ENCODE data around the gene ASPHD1.
"Not testable (repeated sequence)": the region's sequence is repeated elsewhere in the genome, so short reads cannot be mapped to it uniquely, and the experiment has no call there.

Gene ASPHD1

DNA sequence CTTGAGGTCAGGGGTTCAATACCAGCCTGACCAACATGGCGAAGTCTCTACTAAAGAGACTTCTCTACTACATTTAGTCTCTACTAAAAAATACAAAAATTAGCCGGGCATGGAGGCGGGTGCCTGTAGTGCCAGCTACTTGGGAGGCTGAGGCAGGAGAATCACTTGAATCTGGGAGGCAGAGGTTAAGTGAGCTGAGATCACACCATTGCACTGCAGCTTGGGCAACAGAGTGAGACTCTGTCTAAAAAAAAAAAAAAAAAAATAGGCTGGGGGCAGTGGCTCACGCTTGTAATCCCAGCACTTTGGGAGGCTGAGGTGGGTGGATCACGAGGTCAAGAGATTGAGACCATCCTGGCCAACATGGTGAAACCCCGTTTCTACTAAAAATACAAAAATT lies 9.6 kb downstream of the ASPHD1 start:
- H3K4ac ChIP-seq (ENCODE audit: low read depth in 1 of 2, low read length in 2 of 2); H3K27me3 ChIP-seq (ENCODE audit: control insufficient read depth in 1 of 2, insufficient read depth in 1 of 2, low read length in 2 of 2); H4K8ac ChIP-seq (ENCODE audit: low read length); H2BK5ac ChIP-seq (ENCODE audit: low read depth, low read length, poor library complexity, severe bottlenecking); H2BK12ac ChIP-seq (ENCODE audit: low read length in 2 of 2); H3K27ac ChIP-seq (ENCODE audit: low read length, poor library complexity, severe bottlenecking); H2AFZ ChIP-seq (ENCODE audit: low read depth, low read length); H3K4me3 ChIP-seq (ENCODE audit: insufficient read depth in 1 of 2, low read depth in 1 of 2, low read length in 2 of 2); H2AK5ac ChIP-seq (ENCODE audit: low read length, severe bottlenecking); DNase-seq; H2BK15ac ChIP-seq (ENCODE audit: low read depth, poor library complexity, severe bottlenecking); H3K9me3 ChIP-seq (ENCODE audit: control insufficient read depth, low read length); H3K9ac ChIP-seq (ENCODE audit: low read length); H3K23ac ChIP-seq (ENCODE audit: low read length in 2 of 2); H3K14ac ChIP-seq (ENCODE audit: low read length in 2 of 2); H3K4me1 ChIP-seq (ENCODE audit: control insufficient read depth, insufficient read depth, low read depth, low read length); H3K4me2 ChIP-seq (ENCODE audit: low read length, poor library complexity, severe bottlenecking); H2BK120ac ChIP-seq (ENCODE audit: low read depth, low read length); H4K91ac ChIP-seq (ENCODE audit: low read length); H3K18ac ChIP-seq (ENCODE audit: low read depth in 1 of 2, low read length in 2 of 2): not testable (repeated sequence)
- H3K79me1 ChIP-seq (replicated peaks; ENCODE audit: low read length, poor library complexity, severe bottlenecking), result peaks cover 13% of the 10 kb centered on the region
- 100% methylated on average over 4 of the region's 6 CpGs for WGBS
- peaks cover 36 to 55% of the 10 kb centered on the region in 2 experiments for H3K36me3 ChIP-seq (ENCODE audit: control insufficient read depth in 1 of 2, insufficient read depth in 2 of 2, low read depth in 1 of 2, low read length in 2 of 2)

DNA sequence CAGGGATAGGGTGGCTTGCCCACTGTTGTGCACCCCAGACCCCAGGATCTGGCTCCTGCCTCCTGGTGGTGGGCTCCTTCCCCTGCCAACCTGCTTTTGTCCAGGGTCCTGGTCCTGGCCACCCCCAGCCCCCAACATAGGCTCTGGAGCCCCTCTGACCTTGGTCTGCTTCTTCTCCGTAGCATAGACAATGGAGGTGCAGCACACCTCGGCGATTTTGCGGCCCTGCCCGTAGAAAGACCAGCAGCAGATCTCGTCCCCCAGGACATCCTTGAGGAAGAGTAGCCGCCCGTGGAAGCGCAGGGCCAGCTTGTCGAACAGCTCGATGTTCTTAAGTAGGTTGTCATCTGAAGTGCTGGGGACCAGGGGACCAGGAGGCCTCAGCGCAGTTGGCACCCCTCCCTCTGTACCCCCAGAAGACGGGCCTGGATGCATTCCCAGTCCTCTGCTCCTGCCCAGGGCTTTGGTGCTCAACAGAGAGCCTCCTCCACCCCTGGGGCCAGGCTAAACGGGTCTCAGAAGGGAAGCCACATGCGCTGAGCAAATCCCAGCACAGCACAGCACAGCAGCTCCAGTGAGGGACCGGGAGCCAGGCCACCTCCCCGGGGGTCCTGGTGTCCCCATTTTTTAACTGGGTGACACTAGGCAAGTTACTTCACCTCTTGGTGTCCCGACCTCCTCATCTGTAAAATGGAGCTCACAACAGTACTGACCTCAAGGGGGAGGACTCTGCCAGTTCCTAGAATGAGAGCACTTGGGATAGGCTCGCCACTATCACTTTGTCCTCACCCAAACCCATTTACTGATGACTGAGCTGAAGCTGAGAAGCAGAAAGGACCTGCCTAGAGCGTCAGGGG lies 10.8 kb downstream of the ASPHD1 start:
- no peak overlapping the region for H4K8ac ChIP-seq (ENCODE audit: low read length)
- no peak overlapping the region for H3K14ac ChIP-seq (ENCODE audit: low read length in 2 of 2)
- H2BK12ac ChIP-seq (ENCODE audit: low read length in 2 of 2), result no peak overlapping the region
- no peak overlapping the region for H2BK120ac ChIP-seq (ENCODE audit: low read depth, low read length)
- no peak overlapping the region for H3K23ac ChIP-seq (ENCODE audit: low read length in 2 of 2)
- H3K18ac ChIP-seq (ENCODE audit: low read depth in 1 of 2, low read length in 2 of 2), result no peak overlapping the region
- no peaks in the 10 kb centered on the region for H3K9me3 ChIP-seq (ENCODE audit: control insufficient read depth, low read length)
- no peak overlapping the region for H2BK15ac ChIP-seq (ENCODE audit: low read depth, poor library complexity, severe bottlenecking)
- no peak for DNase-seq
- H2AFZ ChIP-seq (ENCODE audit: low read depth, low read length), result no peak overlapping the region
- H3K9ac ChIP-seq (ENCODE audit: low read length), result no peak overlapping the region
- no peaks in the 10 kb centered on the region for H3K27me3 ChIP-seq (ENCODE audit: control insufficient read depth in 1 of 2, insufficient read depth in 1 of 2, low read length in 2 of 2)
- peaks cover 12% of the 10 kb centered on the region for H3K79me1 ChIP-seq (replicated peaks; ENCODE audit: low read length, poor library complexity, severe bottlenecking)
- no peak overlapping the region for H4K91ac ChIP-seq (ENCODE audit: low read length)
- no peak overlapping the region for H3K4me3 ChIP-seq (ENCODE audit: insufficient read depth in 1 of 2, low read depth in 1 of 2, low read length in 2 of 2)
- H3K4ac ChIP-seq (ENCODE audit: low read depth in 1 of 2, low read length in 2 of 2), result no peak overlapping the region
- no peak overlapping the region for H2BK5ac ChIP-seq (ENCODE audit: low read depth, low read length, poor library complexity, severe bottlenecking)
- H3K4me2 ChIP-seq (ENCODE audit: low read length, poor library complexity, severe bottlenecking), result no peak overlapping the region
- 91% methylated on average over 20 of the region's 20 CpGs for WGBS
- H2AK5ac ChIP-seq (ENCODE audit: low read length, severe bottlenecking), result no peak overlapping the region
- peaks cover 44 to 47% of the 10 kb centered on the region in 2 experiments for H3K36me3 ChIP-seq (ENCODE audit: control insufficient read depth in 1 of 2, insufficient read depth in 2 of 2, low read depth in 1 of 2, low read length in 2 of 2)
- peaks cover 2% of the 10 kb centered on the region for H3K4me1 ChIP-seq (ENCODE audit: control insufficient read depth, insufficient read depth, low read depth, low read length)
- no peak overlapping the region for H3K27ac ChIP-seq (ENCODE audit: low read length, poor library complexity, severe bottlenecking)

DNA sequence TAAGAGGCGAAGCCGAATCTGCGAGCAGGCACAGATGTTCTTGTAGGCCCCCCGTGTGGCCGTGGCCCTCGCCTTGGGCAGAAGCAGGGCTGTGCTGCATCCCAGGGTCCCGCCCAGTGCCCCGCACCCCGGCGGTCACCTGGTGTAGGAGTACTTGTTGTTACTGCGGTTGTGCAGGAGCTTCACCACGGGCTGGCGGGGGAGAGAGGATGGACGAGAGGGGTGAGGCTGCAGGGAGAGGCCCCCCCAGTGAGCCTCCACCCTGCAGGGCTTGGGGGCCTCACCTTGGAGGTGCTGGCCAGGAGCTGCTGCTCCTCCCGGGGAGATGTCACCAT lies 11.4 kb downstream of the ASPHD1 start:
- no peak overlapping the region for H3K27ac ChIP-seq (ENCODE audit: low read length, poor library complexity, severe bottlenecking)
- H3K4me1 ChIP-seq (ENCODE audit: control insufficient read depth, insufficient read depth, low read depth, low read length), result peaks cover 2% of the 10 kb centered on the region
- H4K91ac ChIP-seq (ENCODE audit: low read length), result no peak overlapping the region
- no peak overlapping the region for H3K4me3 ChIP-seq (ENCODE audit: insufficient read depth in 1 of 2, low read depth in 1 of 2, low read length in 2 of 2)
- no peaks in the 10 kb centered on the region for H3K27me3 ChIP-seq (ENCODE audit: control insufficient read depth in 1 of 2, insufficient read depth in 1 of 2, low read length in 2 of 2)
- 91% methylated on average over 15 of the region's 15 CpGs for WGBS
- peaks cover 43 to 44% of the 10 kb centered on the region in 2 experiments for H3K36me3 ChIP-seq (ENCODE audit: control insufficient read depth in 1 of 2, insufficient read depth in 2 of 2, low read depth in 1 of 2, low read length in 2 of 2)
- no peak for DNase-seq
- no peak overlapping the region for H2BK5ac ChIP-seq (ENCODE audit: low read depth, low read length, poor library complexity, severe bottlenecking)
- H2BK15ac ChIP-seq (ENCODE audit: low read depth, poor library complexity, severe bottlenecking), result no peak overlapping the region
- no peak overlapping the region for H3K14ac ChIP-seq (ENCODE audit: low read length in 2 of 2)
- H3K23ac ChIP-seq (ENCODE audit: low read length in 2 of 2), result no peak overlapping the region
- H2BK120ac ChIP-seq (ENCODE audit: low read depth, low read length), result no peak overlapping the region
- H2AFZ ChIP-seq (ENCODE audit: low read depth, low read length), result no peak overlapping the region
- H4K8ac ChIP-seq (ENCODE audit: low read length), result no peak overlapping the region
- H3K9ac ChIP-seq (ENCODE audit: low read length), result no peak overlapping the region
- no peak overlapping the region for H3K18ac ChIP-seq (ENCODE audit: low read depth in 1 of 2, low read length in 2 of 2)
- H3K79me1 ChIP-seq (replicated peaks; ENCODE audit: low read length, poor library complexity, severe bottlenecking), result peaks cover 10% of the 10 kb centered on the region
- H2BK12ac ChIP-seq (ENCODE audit: low read length in 2 of 2), result no peak overlapping the region
- no peaks in the 10 kb centered on the region for H3K9me3 ChIP-seq (ENCODE audit: control insufficient read depth, low read length)
- no peak overlapping the region for H3K4ac ChIP-seq (ENCODE audit: low read depth in 1 of 2, low read length in 2 of 2)
- H3K4me2 ChIP-seq (ENCODE audit: low read length, poor library complexity, severe bottlenecking), result no peak overlapping the region
- no peak overlapping the region for H2AK5ac ChIP-seq (ENCODE audit: low read length, severe bottlenecking)

DNA sequence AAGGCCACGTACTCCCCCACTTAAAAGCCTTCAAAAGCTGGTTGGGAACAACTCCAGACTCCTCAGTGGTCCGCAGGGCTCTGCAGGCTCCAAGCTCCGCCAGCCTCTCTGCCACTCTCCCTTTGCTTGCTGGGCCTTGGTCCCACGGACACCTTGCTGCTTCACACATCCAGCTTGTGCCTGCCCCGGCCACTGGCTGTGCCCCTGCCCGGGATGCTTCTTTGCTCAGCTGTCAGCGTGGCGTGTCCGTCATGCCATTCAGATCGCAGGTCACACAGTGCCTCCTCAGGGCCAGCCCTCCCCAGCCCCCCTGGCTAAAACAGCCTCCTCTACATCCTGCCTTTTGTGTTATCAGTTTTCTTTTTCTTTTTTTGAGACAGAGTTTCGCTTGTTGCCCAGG lies 11.8 kb downstream of the ASPHD1 start:
- Histone ChIP-seq H3K27me3 (ENCODE audit: control insufficient read depth in 1 of 2, insufficient read depth in 1 of 2, low read length in 2 of 2) (no peaks in the 10 kb centered on the region), H3K4me1 (ENCODE audit: control insufficient read depth, insufficient read depth, low read depth, low read length) (peaks cover 4% of the 10 kb centered on the region), H2AK5ac (ENCODE audit: low read length, severe bottlenecking) (no peak overlapping the region), H4K91ac (ENCODE audit: low read length) (no peak overlapping the region), H2BK120ac (ENCODE audit: low read depth, low read length) (no peak overlapping the region), H3K23ac (ENCODE audit: low read length in 2 of 2) (no peak overlapping the region), H3K79me1 (replicated peaks; ENCODE audit: low read length, poor library complexity, severe bottlenecking) (peaks cover 14% of the 10 kb centered on the region), H2BK12ac (ENCODE audit: low read length in 2 of 2) (no peak overlapping the region), H3K36me3 (ENCODE audit: control insufficient read depth in 1 of 2, insufficient read depth in 2 of 2, low read depth in 1 of 2, low read length in 2 of 2) (peaks cover 43 to 44% of the 10 kb centered on the region in 2 experiments), H3K18ac (ENCODE audit: low read depth in 1 of 2, low read length in 2 of 2) (no peak overlapping the region), H3K14ac (ENCODE audit: low read length in 2 of 2) (no peak overlapping the region), H3K4ac (ENCODE audit: low read depth in 1 of 2, low read length in 2 of 2) (no peak overlapping the region), H3K27ac (ENCODE audit: low read length, poor library complexity, severe bottlenecking) (no peak overlapping the region), H3K4me2 (ENCODE audit: low read length, poor library complexity, severe bottlenecking) (no peak overlapping the region), H2AFZ (ENCODE audit: low read depth, low read length) (no peak overlapping the region), H2BK5ac (ENCODE audit: low read depth, low read length, poor library complexity, severe bottlenecking) (no peak overlapping the region), H3K9me3 (ENCODE audit: control insufficient read depth, low read length) (no peaks in the 10 kb centered on the region), H2BK15ac (ENCODE audit: low read depth, poor library complexity, severe bottlenecking) (no peak overlapping the region), H3K9ac (ENCODE audit: low read length) (no peak overlapping the region), H4K8ac (ENCODE audit: low read length) (no peak overlapping the region), H3K4me3 (ENCODE audit: insufficient read depth in 1 of 2, low read depth in 1 of 2, low read length in 2 of 2) (no peak overlapping the region)
- WGBS, result 89% methylated on average over 11 of the region's 11 CpGs
- DNase-seq, result no peak

Data from mesenchymal stem cell (in vitro differentiated cells and primary cell).